Right renal pelvis (tissue), 4 donors: ENCODE measurements around the gene HOXA6. TPM values are rescaled to one million over a fixed set of nuclear protein-coding genes. Genes with fewer than 3 reads are reported as not detected.
A peak's percentile ranks its signal among the peaks of the same experiment; 100 is the strongest.

ENCODE experiments used
- DNase-seq, 4 donors: peaks; one replicate each; pipeline ENCODE4 v3.0.0-alpha.2; 2013; ENCODE audit warnings: low read depth in 4 of 4, low spot score in 3 of 4, missing footprints in 1 of 4
- polyA plus RNA-seq, 4 donors: library from polyadenylated mRNA; unstranded; fragments of 120-200 nt; gene quantifications; one replicate each; pipeline ENCODE4 v1.2.1, GENCODE V29; 2013; ENCODE audit not compliant: insufficient read length in 4 of 4

The HOXA6 gene
- polyA plus RNA-seq, 4 donors: 24.3 to 43.2 (median 29.4) TPM

- DNase-seq: no peak
Observed at GRCh38 chr7:27152816-27153442, 5.4 kb upstream of the HOXA6 start.

DNA sequence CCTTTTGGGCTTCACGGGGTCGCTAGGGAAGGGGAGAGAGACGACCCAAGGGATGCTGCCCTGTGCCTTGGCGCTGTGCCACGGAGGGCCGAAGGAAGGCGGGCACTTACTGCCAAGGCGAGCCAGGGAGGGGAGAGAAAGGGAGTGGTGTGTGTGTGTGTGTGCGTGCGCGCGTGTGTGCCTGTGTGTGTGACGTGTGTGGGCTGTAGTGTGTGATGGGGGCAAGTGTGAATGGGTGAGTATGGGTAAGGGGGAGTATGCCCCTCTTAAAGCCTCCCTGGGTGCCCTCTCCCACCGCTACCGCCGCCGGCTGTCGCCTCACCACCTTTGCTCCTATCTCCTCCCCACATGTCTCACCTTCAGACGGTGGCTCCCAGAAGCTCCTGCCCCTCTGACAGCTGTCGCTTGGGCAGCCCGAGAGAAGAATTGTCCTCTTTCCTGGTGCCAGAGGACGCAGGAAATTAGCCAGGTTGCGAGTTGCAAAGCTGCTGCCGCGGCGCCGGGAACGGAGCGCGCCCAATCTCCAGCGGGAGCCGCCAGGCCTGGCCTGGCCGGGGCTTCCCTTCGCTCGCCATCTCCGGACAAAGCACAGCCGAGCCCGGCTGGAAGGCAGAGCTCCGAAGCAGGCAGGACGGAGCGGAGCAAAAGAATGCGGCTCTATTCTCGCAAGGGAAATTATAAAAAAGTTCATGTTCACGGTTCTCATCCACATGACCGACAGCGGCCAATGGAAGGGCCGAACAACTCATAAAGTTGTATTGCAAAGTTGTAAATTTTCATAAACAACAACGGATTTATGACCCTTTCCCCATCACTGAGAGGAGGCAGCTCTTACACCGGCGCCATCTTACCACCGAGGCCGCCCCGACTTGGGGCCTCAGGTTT, 4.6 kb upstream of the HOXA6 start, which contains the start of gene HOXA3:
HOXA3 (minus strand) TSS at position 653 of the 885 bp plus-strand sequence. CDS start 41,943 bp downstream, outside the sequence.
- DNase-seq: peak in 3 of 4 donors; percentile 83 to 91 (median 88)

DNA sequence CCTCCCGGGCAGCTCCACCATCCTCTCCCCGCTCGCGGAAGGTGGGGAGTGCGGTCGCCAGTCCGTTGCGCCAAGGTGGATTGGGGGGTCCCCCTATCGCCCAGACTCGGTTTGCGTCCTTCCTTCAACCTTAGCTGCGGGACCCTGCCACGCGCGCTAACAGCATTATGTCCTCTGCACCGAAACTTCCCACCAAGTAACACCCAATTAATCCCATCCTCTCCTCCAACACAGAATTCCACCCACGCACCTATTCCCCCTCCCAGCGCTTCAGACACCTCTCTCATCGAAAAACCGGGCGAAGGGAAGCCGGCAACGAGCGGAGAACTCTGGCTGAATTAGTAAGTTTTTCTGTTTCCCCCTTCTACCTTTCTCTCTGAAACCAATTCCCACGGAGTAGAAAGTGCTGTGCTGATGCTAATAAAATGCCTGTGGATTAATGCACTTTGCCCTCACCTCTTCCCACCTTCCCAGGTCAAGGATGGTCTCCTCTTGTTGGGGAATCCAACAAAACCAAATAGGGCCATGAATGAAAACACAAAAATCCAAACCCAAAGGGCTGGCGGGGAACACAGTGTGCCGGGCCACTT, 3.9 kb upstream of the HOXA6 start:
- DNase-seq: no peak

DNA sequence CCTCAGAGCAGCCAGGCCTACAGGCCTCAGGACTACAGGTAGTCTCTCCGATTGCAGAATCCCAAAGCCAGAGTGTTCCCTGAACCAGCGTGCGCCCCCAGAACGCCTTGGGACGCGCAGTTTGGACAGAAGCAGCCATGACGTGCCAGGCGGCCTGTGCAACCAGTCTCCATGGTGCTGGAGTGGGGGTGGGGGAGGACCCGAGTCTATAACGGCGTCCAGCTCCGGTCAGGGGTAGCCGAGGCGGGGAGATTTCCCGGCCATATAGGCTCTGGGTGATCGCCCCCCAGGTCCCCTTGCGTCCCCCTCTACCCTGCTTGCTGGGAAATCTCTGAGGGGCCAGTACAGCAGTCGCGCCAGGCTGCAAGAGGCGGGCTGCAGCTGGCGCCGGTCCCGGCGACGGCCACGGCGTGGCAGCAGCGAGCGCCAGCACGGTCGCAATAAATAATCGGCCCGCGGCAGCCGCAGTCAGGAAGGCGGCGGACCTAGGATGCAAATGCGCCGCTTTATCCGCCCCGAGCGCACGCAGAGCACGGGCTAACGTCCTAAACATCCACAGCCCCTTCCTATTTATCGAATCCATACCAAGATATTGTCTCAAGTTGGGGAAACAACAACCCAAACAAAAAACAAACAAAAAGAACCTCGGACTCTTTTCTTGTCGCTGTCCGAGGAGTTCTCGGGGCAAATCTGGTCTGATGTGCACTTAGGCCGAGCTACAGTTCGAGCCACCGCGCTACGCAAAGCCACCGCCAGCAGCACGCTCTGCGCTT, 3.2 kb upstream of the HOXA6 start:
- DNase-seq: no peak

DNA sequence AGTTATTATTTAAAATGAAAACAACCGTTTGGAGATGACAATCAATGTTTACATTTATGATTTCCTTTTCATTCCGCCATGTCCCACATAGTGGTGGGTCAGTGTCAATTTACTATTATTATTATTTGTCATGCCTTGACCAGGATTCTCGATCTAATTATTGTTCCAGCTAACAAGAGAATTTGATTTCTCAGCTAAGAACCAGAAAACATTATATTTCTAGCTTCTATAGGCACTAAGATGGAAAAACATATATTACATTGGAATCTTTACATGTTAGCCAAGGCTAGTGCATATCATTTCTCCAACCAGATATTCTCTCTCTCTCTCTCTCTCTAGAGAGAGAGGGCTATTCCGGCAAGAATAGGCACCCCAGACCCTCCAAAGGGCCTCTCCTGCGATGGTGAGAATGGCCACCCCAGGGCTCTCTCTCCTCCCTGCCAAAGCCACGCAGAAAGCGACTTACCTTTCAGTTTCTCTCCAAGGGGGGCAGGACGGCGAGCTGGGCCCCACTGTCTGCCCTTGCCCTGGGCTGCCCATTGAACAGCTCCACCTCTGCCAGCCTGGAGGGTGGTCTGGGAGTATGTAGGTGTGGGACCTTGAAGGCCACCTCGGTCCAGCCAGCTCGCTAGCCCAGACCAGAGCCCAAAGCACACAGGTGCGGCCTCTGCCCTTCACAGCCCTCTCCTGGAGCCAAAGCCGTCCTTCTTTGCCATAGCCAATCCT, 2.4 kb upstream of the HOXA6 start:
- no peak for DNase-seq

DNA sequence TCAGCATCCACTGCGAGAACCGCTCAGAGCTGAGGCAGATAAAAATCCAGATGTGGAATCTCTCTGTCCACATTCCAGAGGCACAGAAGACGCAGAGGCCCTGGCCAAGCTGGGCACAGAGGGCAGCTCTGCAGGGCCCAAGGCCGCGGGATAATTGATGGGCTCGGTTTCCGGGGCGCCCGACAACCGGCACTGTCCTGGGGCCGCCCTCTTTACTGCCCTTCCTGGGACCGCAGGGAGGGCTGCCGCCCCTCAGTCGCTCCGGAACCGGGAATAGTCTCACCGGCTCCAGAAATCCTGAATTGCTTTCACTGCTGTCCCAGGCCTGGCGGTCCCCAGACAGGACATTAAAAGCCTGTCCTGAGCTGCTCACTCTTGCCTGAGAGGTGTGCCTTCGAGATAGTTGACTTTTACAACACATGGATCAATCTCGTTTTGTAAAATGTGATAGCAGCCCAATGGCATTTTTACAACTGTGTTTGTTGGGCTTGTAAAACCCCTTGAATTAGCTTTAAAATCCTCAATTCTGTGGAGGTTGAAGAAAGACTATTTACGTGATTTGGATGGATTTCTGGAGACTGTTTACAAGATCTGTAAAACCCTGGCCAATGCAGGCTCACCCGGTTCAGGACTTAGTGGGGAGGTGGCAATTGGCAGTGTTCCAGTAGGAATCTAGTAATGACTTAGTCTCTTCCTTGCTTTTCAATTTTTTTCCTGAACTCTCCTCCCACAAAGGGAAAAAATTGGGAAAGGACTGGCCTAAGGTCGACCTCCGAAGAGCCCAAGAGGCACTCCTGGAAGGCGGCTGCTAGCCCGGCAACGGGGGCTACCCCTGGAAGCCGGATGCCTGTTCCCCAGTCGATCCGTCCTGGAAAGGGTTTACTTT, 1.4 kb upstream of the HOXA6 start:
- DNase-seq: no peak

GRCh38 chr7:27148031-27148755, 619 bp upstream of the HOXA6 start:
- DNase-seq: no peak

DNA sequence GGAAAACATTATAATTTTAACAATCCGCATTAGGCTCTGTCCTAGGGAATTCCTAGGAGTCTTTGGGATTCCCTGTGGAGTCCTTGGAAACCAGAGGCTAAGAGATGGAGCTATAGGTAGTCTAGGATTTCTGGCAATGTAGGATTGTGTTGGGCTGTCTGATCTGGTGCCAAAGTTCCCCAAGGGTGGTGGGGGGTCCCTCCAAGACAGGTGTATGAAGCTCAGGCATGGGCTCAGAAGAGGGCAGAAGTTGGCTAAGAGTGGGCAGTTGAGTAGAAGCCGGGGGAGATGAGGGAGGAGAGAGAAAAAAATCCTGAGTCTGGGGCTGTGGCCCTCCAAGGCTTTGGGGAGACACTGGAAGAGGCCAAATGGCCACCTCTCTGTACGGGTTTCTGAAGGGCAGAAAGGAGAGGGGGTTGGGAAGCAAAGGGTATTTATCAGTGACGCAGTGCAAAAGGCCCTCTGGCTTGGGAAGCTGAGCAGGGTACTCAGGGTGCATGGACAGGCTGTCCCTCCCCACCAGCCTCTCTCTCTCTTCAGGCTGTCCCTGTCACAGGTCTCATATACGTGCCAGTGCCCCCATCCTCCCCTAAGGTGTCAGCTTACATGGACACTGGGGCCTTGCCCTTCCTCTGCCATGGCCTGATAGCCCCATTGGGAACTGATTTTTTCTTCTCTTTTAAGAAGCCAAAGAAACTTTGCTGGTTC, 929 bp downstream of the HOXA6 start:
- DNase-seq: no peak

- no peak for DNase-seq
Observed at GRCh38 chr7:27145914-27146412, 1.6 kb downstream of the HOXA6 start.

DNA sequence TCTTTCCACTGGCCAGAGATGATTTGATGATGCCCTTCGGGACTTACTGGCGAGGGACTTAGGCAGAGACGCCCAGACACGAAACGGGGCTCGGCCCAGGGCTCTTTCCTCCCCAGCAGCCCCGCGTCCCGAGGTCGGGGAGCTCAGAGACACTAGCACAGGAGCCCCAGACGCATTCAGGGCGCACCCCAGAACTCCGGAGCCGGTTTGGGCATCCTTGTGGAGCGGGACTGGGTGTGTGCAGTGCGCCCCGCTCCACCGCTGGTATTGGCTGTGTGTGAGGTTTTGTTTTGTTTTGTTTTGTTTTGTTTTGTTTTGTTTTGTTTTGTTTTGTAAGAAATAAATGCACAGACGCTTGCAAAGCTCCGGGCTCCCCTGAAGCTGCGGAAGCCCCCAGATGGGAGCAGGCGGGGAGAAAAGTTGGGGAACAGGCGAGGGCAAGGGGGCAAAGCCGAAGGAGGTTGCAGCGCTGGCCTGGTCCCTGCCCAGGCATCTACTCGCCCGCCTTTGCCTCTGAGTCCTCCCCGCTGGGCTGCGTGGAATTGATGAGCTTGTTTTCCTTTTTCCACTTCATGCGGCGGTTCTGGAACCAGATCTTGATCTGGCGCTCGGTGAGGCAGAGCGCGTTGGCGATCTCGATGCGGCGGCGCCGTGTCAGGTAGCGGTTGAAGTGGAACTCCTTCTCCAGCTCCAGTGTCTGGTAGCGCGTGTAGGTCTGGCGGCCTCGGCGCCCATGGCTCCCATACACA, 2.2 kb downstream of the HOXA6 start:
- DNase-seq: no peak

DNA sequence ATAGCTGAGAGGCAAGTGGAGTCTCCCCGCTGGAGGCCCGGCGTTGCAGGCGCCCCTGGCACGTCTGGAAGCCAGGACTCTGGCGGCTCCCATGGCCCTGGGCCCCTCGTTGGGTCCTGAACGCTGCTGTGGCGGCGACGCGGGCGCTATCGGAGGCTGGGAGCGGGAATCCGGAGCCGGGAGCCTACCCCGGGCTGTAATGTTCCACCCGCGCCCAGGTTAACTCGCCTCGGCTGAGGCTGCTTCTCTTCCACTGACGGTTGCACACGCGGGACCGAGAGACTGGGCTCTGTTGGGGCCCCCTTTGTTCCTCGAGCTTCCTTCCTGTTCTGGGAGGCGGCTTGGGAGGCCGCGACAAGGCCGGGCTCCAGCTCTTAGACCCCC, 2.8 kb downstream of the HOXA6 start:
- no peak for DNase-seq

GRCh38 chr7:27143950-27144780, 3.4 kb downstream of the HOXA6 start:
- DNase-seq: no peak

DNA sequence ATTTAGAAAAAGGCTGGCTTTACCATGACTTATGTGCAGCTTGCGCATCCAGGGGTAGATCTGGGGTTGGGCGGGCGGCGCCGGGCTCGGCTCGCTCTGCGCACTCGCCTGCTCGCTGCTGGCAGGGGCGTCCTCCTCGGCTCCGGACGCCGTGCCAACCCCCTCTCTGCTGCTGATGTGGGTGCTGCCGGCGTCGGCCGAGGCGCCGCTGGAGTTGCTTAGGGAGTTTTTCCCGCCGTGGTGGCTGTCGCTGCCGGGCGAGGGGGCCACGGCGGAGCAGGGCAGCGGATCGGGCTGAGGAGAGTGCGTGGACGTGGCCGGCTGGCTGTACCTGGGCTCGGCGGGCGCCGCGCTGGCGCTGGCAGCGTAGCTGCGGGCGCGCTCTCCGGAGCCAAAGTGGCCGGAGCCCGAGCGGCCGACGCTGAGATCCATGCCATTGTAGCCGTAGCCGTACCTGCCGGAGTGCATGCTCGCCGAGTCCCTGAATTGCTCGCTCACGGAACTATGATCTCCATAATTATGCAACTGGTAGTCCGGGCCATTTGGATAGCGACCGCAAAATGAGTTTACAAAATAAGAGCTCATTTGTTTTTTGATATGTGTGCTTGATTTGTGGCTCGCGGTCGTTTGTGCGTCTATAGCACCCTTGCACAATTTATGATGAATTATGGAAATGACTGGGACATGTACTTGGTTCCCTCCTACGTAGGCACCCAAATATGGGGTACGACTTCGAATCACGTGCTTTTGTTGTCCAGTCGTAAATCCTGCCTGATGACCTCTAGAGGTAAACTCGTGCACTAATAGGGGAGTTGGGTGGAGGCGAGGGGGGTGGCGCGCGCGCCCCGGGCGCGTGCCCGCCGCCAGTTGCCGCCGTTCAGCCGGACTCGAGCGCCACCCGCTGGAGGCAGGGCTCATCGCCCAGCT, 4.3 kb downstream of the HOXA6 start, which contains the start of gene HOXA5:
HOXA5 (minus strand) TSS at position 659 of the 927 bp plus-strand sequence; CDS start at position 585, 74 bp downstream.
- peak in 2 of 4 donors; percentile 88 to 90 for DNase-seq

DNA sequence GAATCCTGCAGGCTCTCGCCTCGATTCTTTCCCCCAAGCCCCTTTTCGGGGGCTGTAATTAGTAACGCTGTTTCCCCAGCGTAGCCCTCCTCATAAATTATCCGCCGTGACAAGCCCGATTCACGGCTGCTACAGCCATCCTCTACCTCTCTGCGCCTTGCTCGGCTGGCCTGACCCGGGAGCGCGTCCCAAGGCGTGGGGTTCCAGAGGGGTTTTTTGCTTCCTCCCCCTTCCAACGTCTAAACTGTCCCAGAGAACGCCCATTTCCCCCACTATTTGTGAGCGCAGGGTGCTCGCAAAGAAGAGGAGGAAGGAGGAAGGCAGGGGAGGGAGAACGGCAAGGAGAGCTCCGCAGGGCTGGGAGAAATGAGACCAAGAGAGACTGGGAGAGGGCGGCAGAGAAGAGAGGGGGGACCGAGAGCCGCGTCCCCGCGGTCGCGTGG, 5.0 kb downstream of the HOXA6 start:
- no peak for DNase-seq
